ENCODE data around the gene ACBD4. TPM values are rescaled to one million over a fixed set of nuclear protein-coding genes. Genes with fewer than 3 reads are reported as not detected.

Gene ACBD4
- total RNA-seq, 1 donor from 2014 or later: 7.1 TPM

DNA sequence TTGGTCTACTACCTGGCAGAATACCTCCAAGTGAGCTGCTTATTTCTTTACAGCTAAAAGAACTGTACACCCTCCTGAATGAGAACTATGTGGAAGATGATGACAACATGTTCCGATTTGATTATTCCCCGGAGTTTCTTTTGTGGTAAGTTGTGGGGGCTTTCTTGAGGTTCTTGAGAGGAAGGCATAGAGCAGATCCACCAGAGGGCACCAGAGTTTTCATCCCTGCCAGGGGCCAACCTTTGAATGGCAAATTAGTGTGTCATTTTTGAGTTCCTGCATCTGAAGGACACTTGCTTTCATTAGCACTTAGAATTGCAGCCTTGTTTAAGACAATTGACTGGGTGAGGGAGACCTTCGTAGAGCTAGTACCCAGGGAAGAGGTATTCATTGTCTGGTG, 39.3 kb upstream of the ACBD4 start:
- H3K4me3 ChIP-seq (ENCODE audit: low read depth, low read length): no peak overlapping the region
- TF ChIP-seq, protein P1, sequence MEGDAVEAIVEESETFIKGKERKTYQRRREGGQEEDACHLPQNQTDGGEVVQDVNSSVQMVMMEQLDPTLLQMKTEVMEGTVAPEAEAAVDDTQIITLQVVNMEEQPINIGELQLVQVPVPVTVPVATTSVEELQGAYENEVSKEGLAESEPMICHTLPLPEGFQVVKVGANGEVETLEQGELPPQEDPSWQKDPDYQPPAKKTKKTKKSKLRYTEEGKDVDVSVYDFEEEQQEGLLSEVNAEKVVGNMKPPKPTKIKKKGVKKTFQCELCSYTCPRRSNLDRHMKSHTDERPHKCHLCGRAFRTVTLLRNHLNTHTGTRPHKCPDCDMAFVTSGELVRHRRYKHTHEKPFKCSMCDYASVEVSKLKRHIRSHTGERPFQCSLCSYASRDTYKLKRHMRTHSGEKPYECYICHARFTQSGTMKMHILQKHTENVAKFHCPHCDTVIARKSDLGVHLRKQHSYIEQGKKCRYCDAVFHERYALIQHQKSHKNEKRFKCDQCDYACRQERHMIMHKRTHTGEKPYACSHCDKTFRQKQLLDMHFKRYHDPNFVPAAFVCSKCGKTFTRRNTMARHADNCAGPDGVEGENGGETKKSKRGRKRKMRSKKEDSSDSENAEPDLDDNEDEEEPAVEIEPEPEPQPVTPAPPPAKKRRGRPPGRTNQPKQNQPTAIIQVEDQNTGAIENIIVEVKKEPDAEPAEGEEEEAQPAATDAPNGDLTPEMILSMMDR (IDR thresholded peaks at IDR 0.05; ENCODE audit: insufficient read depth, low read length, poor library complexity, severe bottlenecking): peak; percentile 70
- peaks cover 5% of the 10 kb centered on the region for H3K36me3 ChIP-seq (ENCODE audit: control insufficient read depth, insufficient read depth, low read length)
- no peak for DNase-seq (ENCODE audit: low read depth)
- no peaks in the 10 kb centered on the region for H3K27me3 ChIP-seq (ENCODE audit: control insufficient read depth, insufficient read depth, low read length)

DNA sequence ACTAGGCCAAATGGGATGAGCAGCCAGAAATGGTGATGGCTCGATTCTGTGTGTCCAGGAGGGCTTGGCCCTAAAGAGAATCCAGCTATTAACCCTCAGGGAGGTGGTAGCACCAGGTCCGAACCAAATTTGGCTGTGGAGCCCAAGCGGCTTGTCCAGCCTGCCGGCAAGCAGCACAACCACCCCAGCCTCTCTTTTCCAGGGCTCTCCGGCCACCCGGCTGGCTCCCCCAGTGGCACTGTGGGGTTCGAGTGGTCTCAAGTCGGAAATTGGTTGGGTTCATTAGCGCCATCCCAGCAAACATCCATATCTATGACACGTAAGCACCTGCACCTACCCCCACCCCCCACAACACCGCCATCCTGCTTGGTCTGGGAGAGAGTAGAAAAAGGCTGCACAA, 38.6 kb upstream of the ACBD4 start:
- no peak overlapping the region for H3K4me3 ChIP-seq (ENCODE audit: low read depth, low read length)
- H3K36me3 ChIP-seq (ENCODE audit: control insufficient read depth, insufficient read depth, low read length): peaks cover 5% of the 10 kb centered on the region
- DNase-seq (ENCODE audit: low read depth): no peak
- TF ChIP-seq, protein P1 (IDR thresholded peaks at IDR 0.05; ENCODE audit: insufficient read depth, low read length, poor library complexity, severe bottlenecking): no peak
- no peaks in the 10 kb centered on the region for H3K27me3 ChIP-seq (ENCODE audit: control insufficient read depth, insufficient read depth, low read length)

DNA sequence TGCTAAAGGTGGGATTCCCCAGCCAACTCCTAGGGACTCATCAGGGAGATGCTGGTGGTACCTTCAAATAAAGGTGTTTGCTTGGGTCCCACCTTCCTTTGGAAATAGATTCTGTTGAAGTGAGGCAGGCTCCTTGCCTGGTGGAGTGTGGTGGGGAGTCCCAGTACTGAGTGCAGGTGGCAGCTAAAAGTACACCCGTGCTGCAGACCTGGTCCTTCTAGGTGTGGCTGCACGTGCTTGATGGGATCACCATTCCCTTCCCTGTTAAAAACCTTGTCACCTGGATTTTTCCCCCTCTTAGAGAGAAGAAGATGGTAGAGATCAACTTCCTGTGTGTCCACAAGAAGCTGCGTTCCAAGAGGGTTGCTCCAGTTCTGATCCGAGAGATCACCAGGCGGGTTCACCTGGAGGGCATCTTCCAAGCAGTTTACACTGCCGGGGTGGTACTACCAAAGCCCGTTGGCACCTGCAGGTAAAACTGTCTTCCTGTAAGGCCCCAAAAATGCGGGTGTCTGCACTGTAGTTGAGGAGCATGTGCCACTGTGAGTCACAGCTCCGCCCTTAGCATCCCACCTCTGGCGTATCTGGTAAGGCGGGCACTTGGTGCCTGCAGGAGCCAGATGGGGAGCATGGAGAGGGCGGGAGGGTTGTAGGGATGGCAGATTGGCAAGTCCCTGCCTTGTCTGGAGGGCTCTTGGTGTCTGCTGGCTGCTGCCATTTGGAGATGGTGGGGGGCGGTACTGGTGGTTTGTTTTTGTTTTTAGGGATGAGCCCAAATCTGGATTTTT, 37.2 kb upstream of the ACBD4 start:
- DNase-seq (ENCODE audit: low read depth): no peak
- peaks cover 6% of the 10 kb centered on the region for H3K36me3 ChIP-seq (ENCODE audit: control insufficient read depth, insufficient read depth, low read length)

DNA sequence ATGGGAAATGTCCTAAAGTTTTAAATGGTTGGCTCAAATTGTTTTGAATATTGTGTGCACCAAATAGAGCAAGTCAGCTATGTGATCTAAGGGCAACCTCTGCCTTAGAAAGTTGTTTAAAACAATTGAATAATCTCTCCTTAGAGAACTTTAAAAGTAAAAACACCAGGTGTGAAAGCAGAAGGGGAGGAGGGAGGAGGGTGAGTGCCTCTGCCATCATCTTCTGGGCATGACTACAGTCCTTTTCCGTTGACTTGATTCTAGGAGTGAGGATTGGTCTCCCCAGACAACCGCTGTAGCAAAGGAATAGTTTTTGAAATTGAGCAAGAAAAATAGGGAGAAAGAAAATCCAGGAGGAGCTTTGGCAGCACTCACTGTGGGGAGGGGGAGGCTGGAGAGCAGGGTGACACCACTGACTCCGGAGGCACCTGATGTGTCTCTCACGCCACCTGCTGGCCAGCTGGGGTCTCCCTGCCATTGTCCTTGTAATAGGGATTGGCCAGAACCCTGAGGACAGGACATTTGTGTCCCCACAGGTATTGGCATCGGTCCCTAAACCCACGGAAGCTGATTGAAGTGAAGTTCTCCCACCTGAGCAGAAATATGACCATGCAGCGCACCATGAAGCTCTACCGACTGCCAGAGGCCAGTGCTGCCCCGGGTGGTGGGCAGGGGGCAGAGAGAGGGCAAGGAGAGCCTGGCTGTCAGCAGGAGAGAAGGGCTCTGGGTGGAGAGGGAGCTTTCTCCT, 36.4 kb upstream of the ACBD4 start:
- no peak for DNase-seq (ENCODE audit: low read depth)
- H3K36me3 ChIP-seq (ENCODE audit: control insufficient read depth, insufficient read depth, low read length): peaks cover 11% of the 10 kb centered on the region
- H3K27me3 ChIP-seq (ENCODE audit: control insufficient read depth, insufficient read depth, low read length): no peaks in the 10 kb centered on the region
- no peak overlapping the region for H3K4me3 ChIP-seq (ENCODE audit: low read depth, low read length)
- TF ChIP-seq, protein P1 (IDR thresholded peaks at IDR 0.05; ENCODE audit: insufficient read depth, low read length, poor library complexity, severe bottlenecking): peak; percentile 96

More for the DNA sequence above, 37.2 kb upstream of the ACBD4 start:
- Histone ChIP-seq H3K27me3 (ENCODE audit: control insufficient read depth, insufficient read depth, low read length) (no peaks in the 10 kb centered on the region), H3K4me3 (ENCODE audit: low read depth, low read length) (no peak overlapping the region)
- TF ChIP-seq, protein P1 (IDR thresholded peaks at IDR 0.05; ENCODE audit: insufficient read depth, low read length, poor library complexity, severe bottlenecking): no peak

DNA sequence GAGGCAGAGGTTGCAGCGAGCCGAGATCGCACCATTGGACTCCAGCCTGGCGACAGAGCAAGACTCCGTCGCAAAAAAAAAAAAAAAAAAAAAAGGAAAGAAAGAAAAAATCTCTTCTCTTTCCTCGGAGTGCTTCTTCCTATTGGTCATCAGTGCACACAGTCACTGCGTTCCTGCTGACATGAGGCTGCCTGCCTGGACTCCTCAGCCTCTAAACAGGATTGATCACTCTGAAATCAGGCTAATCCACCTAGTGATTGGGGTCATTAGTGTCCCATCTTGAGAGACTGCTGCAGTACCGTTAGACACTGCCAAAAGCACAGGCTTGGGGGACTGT, 34.0 kb upstream of the ACBD4 start:
- Histone ChIP-seq H3K36me3 (ENCODE audit: control insufficient read depth, insufficient read depth, low read length) (peaks cover 15% of the 10 kb centered on the region), H3K27me3 (ENCODE audit: control insufficient read depth, insufficient read depth, low read length) (no peaks in the 10 kb centered on the region), H3K4me3 (ENCODE audit: low read depth, low read length) (no peak overlapping the region)
- TF ChIP-seq, protein P1 (IDR thresholded peaks at IDR 0.05; ENCODE audit: insufficient read depth, low read length, poor library complexity, severe bottlenecking): no peak
- no peak for DNase-seq (ENCODE audit: low read depth)
